K562 (cell line): ENCODE measurements around the gene ZW10. TPM values are rescaled to one million over a fixed set of nuclear protein-coding genes. Genes with fewer than 3 reads are reported as not detected.
A peak's percentile ranks its signal among the peaks of the same experiment; 100 is the strongest.

ENCODE experiments used
- ARHGAP35 ChIP-seq: fragments of 450-650 bp; IDR thresholded peaks from 2 replicates; pipeline ENCODE4 v1.6.1; 2018; ENCODE audit not compliant: partially characterized antibody
- CCNT2 ChIP-seq: IDR thresholded peaks from 2 replicates; pipeline ENCODE4 v1.6.1; 2011; ENCODE audit warnings: borderline replicate concordance, low read depth, mild to moderate bottlenecking, moderate library complexity, mixed read lengths, low read length; ENCODE audit not compliant: insufficient read length; ENCODE audit errors: extremely low read depth
- GATA2 ChIP-seq: sonication (generic); formaldehyde crosslinking; IDR thresholded peaks from 2 replicates; pipeline ENCODE4 v1.4.0; 2020; ENCODE audit warnings: mild to moderate bottlenecking, missing genetic modification reagents
- JUN ChIP-seq, 2 experiments: sonication (generic) in 1 of 2; formaldehyde crosslinking in 1 of 2; IDR thresholded peaks; 2 replicates each; pipeline versions ENCODE4 v1.6.1 to v1.8.0; 2012 to 2022; ENCODE audit warnings: borderline replicate concordance in 2 of 2, mild to moderate bottlenecking in 2 of 2, improper control_type of control experiment in 1 of 2, low read depth in 1 of 2, low read length in 1 of 2, missing genetic modification reagents in 1 of 2
- JUND ChIP-seq, 2 experiments: IDR thresholded peaks; 2 replicates in 1 of 2; 3 replicates in 1 of 2; pipeline ENCODE4 v1.6.1; 2011; ENCODE audit warnings: borderline replicate concordance in 2 of 2, low read depth in 2 of 2, low read length in 2 of 2, improper control_type of control experiment in 1 of 2, missing biosample characterization in 1 of 2, missing genetic modification characterization in 1 of 2, missing genetic modification reagents in 1 of 2
- NFE2L1 ChIP-seq: fragments of 450-650 bp; IDR thresholded peaks from 2 replicates; pipeline ENCODE4 v1.6.1; 2016; ENCODE audit warnings: missing genetic modification characterization, low read depth, mild to moderate bottlenecking, missing compliant biosample characterization, moderate library complexity, borderline replicate concordance
- NFRKB ChIP-seq: fragments of 450-650 bp; IDR thresholded peaks from 2 replicates; pipeline ENCODE4 v1.6.1; 2016; ENCODE audit warnings: low read depth
- SMARCA4 ChIP-seq: fragments of 450-650 bp; IDR thresholded peaks from 2 replicates; pipeline ENCODE4 v1.6.1; 2016
- polyA plus RNA-seq, 8 experiments: library from polyadenylated mRNA; depleted of rRNA in 4 of 8; stranded (reverse) in 5 of 8; unstranded in 3 of 8; fragments of >200 nt; fragmentation: Nextera tagmentation in 2 of 8; fragmentation: Illumina TruSeq in 1 of 8; extraction: Ambion mirVana in 2 of 8; extraction: Trizol in 1 of 8; gene quantifications; 2 replicates each; pipeline versions ENCODE4 v1.2.1 to v1.2.3, GENCODE V29; 2011 to 2014; ENCODE audit warnings: inconsistent platforms in 1 of 8, missing spikeins in 1 of 8
- total RNA-seq, 7 experiments: library from RNA; depleted of rRNA in 6 of 7; stranded (reverse); fragments of >200 nt in 6 of 7; fragmentation: Illumina TruSeq in 2 of 7; extraction: Trizol in 2 of 7; gene quantifications; 2 replicates each; pipeline versions ENCODE4 v1.2.1 to v1.2.3, GENCODE V29; 2011 to 2021; ENCODE audit warnings: low replicate concordance in 1 of 7
- TF ChIP-seq, protein P1 (sequence below), 2 experiments: fragments of 450-650 bp in 1 of 2; IDR thresholded peaks; 2 replicates each; pipeline ENCODE4 v1.6.1; 2011 to 2017; ENCODE audit warnings: low read depth in 2 of 2, antibody characterized with exemption in 1 of 2, borderline replicate concordance in 1 of 2, low read length in 1 of 2, mild to moderate bottlenecking in 1 of 2, mixed read lengths in 1 of 2; ENCODE audit not compliant: control insufficient read depth in 1 of 2
- TF ChIP-seq, protein P2 (sequence below): fragments of 450-650 bp; formaldehyde crosslinking; IDR thresholded peaks from 2 replicates; pipeline ENCODE4 v1.4.0; 2022; ENCODE audit warnings: mild to moderate bottlenecking, moderate library complexity
- TF ChIP-seq, protein P3 (sequence below): sonication (generic); formaldehyde crosslinking; IDR thresholded peaks from 2 replicates; pipeline ENCODE4 v1.8.0; 2022; ENCODE audit warnings: missing genetic modification reagents, mild to moderate bottlenecking, borderline replicate concordance
- TF ChIP-seq, protein P4 (sequence below): fragments of 250-450 bp; sonication (Bioruptor Pico); IDR thresholded peaks from 2 replicates; pipeline ENCODE4 v1.5.0; 2022; ENCODE audit warnings: mild to moderate bottlenecking
- TF ChIP-seq, protein P5 (sequence below): sonication (generic); formaldehyde crosslinking; IDR thresholded peaks from 2 replicates; pipeline ENCODE4 v1.8.0; 2022; ENCODE audit warnings: mild to moderate bottlenecking, low read depth, missing genetic modification reagents

Gene ZW10
- total and polyA plus RNA-seq, 9 of the 15 experiments (the other 6 are each of a cell fraction or from before 2014, with no cell fraction given): 9.4 to 37.7 (median 25.0) TPM

DNA sequence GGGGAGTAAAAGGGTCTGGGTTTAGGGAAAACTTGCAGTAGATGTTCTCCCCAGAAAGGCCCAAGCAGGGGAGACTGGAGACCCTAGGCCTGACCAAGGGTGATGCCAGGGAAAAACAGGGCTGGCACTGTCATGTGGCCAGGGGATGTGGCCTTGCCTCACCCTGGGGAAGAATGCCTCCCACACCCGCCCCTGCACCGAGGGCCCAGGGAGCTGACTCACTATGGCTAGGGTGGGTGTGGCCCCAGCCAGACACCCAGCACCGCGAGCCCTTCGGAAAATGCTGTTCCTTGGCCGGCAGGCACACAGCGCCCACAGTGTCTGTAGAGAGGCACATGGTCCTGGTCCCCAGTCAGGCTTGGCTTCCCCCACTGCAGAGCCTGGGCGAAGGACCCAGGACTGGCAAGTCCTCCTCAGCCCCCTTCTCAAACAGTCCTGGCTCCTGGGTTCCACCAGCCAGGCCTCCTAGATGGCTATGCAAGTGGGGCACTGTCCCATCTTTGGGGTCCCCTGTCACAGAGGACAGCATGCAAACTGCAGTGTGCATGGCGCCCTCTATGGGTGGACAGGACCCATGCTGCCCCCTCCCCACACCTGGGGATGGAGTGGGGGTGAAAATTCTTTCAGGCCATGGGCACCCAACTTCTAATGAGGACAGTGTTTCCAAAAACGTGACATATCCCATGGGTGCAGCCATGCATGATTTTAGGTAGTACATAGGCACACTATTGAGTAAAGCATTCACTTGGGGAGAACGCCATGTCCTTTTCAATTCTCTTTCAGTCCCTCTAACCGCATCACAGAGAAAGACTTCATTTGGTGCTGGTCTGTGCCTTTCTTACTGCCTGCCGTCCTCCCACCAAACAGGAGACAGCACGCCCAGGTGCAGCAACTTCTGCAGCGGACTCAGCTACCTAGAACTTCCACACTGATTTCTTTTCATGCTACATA, 82.6 kb downstream of the ZW10 start (continued):
- TF ChIP-seq, protein P1, sequence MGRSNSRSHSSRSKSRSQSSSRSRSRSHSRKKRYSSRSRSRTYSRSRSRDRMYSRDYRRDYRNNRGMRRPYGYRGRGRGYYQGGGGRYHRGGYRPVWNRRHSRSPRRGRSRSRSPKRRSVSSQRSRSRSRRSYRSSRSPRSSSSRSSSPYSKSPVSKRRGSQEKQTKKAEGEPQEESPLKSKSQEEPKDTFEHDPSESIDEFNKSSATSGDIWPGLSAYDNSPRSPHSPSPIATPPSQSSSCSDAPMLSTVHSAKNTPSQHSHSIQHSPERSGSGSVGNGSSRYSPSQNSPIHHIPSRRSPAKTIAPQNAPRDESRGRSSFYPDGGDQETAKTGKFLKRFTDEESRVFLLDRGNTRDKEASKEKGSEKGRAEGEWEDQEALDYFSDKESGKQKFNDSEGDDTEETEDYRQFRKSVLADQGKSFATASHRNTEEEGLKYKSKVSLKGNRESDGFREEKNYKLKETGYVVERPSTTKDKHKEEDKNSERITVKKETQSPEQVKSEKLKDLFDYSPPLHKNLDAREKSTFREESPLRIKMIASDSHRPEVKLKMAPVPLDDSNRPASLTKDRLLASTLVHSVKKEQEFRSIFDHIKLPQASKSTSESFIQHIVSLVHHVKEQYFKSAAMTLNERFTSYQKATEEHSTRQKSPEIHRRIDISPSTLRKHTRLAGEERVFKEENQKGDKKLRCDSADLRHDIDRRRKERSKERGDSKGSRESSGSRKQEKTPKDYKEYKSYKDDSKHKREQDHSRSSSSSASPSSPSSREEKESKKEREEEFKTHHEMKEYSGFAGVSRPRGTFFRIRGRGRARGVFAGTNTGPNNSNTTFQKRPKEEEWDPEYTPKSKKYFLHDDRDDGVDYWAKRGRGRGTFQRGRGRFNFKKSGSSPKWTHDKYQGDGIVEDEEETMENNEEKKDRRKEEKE (IDR thresholded peaks at IDR 0.05; ENCODE audit: borderline replicate concordance in 1 of 2, control insufficient read depth in 1 of 2, low read depth in 2 of 2, low read length in 1 of 2): 0 out of 4 replicates have a peak, but pooled peaks of 1 of the 2 experiments have one; percentile 35
- TF ChIP-seq NFRKB (peak; percentile 86; the same call in 1 of the 2 replicates), SMARCA4 (peak; percentile 77), JUN (IDR thresholded peaks at IDR 0.05; ENCODE audit: borderline replicate concordance, low read depth, low read length) (peak; percentile 81), JUN (CRISPR knock-in tag; IDR thresholded peaks at IDR 0.05; ENCODE audit: borderline replicate concordance) (0 out of 2 replicates have a peak, but pooled peaks have one; percentile 61), CCNT2 (peak; percentile 58), ARHGAP35 (no peak), NFE2L1 (tag) (no peak; the same call in 1 of the 2 replicates), JUND (IDR thresholded peaks at IDR 0.05; ENCODE audit: borderline replicate concordance, low read depth, low read length) (peak; percentile 90), JUND (tag; IDR thresholded peaks at IDR 0.05; ENCODE audit: borderline replicate concordance, low read depth, low read length) (peak; percentile 89; the same call in 2 of the 3 replicates), GATA2 (CRISPR knock-in tag) (no peak)
- TF ChIP-seq, protein P2, sequence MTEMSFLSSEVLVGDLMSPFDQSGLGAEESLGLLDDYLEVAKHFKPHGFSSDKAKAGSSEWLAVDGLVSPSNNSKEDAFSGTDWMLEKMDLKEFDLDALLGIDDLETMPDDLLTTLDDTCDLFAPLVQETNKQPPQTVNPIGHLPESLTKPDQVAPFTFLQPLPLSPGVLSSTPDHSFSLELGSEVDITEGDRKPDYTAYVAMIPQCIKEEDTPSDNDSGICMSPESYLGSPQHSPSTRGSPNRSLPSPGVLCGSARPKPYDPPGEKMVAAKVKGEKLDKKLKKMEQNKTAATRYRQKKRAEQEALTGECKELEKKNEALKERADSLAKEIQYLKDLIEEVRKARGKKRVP (CRISPR knock-in tag): no peak
- TF ChIP-seq, protein P3, sequence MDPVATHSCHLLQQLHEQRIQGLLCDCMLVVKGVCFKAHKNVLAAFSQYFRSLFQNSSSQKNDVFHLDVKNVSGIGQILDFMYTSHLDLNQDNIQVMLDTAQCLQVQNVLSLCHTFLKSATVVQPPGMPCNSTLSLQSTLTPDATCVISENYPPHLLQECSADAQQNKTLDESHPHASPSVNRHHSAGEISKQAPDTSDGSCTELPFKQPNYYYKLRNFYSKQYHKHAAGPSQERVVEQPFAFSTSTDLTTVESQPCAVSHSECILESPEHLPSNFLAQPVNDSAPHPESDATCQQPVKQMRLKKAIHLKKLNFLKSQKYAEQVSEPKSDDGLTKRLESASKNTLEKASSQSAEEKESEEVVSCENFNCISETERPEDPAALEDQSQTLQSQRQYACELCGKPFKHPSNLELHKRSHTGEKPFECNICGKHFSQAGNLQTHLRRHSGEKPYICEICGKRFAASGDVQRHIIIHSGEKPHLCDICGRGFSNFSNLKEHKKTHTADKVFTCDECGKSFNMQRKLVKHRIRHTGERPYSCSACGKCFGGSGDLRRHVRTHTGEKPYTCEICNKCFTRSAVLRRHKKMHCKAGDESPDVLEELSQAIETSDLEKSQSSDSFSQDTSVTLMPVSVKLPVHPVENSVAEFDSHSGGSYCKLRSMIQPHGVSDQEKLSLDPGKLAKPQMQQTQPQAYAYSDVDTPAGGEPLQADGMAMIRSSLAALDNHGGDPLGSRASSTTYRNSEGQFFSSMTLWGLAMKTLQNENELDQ: no peak
- TF ChIP-seq, protein P4, sequence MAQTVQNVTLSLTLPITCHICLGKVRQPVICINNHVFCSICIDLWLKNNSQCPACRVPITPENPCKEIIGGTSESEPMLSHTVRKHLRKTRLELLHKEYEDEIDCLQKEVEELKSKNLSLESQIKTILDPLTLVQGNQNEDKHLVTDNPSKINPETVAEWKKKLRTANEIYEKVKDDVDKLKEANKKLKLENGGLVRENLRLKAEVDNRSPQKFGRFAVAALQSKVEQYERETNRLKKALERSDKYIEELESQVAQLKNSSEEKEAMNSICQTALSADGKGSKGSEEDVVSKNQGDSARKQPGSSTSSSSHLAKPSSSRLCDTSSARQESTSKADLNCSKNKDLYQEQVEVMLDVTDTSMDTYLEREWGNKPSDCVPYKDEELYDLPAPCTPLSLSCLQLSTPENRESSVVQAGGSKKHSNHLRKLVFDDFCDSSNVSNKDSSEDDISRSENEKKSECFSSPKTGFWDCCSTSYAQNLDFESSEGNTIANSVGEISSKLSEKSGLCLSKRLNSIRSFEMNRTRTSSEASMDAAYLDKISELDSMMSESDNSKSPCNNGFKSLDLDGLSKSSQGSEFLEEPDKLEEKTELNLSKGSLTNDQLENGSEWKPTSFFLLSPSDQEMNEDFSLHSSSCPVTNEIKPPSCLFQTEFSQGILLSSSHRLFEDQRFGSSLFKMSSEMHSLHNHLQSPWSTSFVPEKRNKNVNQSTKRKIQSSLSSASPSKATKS (CRISPR knock-in tag): no peak
- TF ChIP-seq, protein P5, sequence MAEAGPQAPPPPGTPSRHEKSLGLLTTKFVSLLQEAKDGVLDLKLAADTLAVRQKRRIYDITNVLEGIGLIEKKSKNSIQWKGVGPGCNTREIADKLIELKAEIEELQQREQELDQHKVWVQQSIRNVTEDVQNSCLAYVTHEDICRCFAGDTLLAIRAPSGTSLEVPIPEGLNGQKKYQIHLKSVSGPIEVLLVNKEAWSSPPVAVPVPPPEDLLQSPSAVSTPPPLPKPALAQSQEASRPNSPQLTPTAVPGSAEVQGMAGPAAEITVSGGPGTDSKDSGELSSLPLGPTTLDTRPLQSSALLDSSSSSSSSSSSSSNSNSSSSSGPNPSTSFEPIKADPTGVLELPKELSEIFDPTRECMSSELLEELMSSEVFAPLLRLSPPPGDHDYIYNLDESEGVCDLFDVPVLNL: no peak
